Measurements from ENCODE around the gene PTPN2.
"Not testable (repeated sequence)": the region's sequence is repeated elsewhere in the genome, so short reads cannot be mapped to it uniquely, and the experiment has no call there.

The PTPN2 gene

DNA sequence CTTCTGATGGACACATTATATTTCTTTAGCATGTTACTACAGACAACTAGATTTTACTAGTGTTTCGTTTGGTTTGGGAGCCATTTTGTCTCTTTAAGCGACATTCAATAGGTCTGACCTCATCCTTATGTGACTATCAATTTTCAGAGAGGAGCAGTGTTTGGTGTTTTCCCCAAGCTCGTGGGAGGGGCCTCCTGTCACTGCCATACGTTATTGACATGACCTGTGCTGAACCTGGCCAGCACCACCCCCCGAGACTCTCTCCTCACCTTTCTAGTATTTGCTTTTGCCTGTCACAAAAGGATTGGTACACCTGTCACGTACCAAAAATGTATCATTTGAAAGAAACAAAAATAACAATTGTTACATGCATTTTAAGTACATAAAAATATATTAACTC is 111.9 kb downstream of the PTPN2 start:
- DNase-seq (ENCODE audit: low spot score): no peak

DNA sequence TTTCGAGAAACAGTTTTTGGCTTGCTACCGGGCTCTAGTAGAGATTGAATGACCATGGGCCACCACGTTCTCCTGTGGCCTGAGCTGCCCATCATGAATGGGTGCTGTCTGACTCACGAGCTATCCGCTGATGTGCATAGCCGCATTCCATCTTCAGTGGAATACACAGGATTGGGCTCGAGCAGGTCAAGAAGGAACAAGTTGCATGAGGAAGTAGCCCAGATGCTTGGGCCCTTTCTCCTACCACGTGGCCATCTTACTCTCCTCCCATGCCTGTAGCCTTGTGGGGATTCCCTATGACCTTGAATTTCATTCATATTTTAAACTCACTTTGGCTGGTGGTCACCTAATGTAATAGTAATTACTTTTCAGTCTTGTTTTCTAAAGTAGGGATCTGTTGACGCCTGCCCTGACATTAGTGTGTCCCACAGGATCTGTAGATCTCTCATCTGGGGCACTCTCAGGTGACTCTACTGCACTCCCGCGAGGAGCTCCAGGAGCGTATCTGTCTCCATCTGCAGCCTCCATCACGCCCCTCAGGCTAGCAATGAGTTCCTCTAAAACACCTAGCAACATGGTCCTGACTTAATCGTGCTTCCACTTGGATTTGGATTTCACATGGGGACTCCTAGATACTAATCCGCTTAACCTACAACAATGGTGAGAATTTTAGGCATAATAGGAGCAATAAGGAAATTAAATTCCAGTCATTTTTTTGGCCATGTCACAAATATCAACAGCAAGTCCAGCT is 113.4 kb downstream of the PTPN2 start:
- no peak for DNase-seq (ENCODE audit: low spot score)

GRCh38 chr18:12769644-12770440 is 114.2 kb downstream of the PTPN2 start:
- no peak for DNase-seq (ENCODE audit: low spot score)

DNA sequence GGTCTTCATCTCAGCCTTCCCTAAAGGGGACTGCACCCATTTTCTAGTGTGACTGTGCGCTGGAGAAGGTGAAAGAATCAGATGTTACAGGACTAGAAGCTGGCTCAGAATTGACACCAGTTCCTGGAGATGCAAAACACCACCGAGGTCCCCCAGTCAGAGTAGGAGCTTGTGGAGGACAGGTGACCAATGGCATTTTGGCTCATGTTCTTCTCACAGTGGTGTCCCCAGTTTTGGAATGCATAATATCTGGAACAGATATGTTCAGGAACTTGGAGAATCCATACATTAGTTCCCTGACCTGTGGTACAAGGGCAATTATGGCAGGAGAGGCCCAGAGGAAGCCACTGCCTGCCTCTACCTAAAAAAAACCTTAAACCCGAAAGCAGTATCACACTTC is 114.9 kb downstream of the PTPN2 start:
- DNase-seq (ENCODE audit: low spot score): no peak

GRCh38 chr18:12768625-12769024 is 115.4 kb downstream of the PTPN2 start:
- DNase-seq (ENCODE audit: low spot score): no peak

- no peak for DNase-seq (ENCODE audit: low spot score)
These were observed 116.4 kb downstream of the PTPN2 start for GRCh38 chr18:12767580-12768155.

- no peak for DNase-seq (ENCODE audit: low spot score)
These were observed 117.0 kb downstream of the PTPN2 start for GRCh38 chr18:12766986-12767433.

DNA sequence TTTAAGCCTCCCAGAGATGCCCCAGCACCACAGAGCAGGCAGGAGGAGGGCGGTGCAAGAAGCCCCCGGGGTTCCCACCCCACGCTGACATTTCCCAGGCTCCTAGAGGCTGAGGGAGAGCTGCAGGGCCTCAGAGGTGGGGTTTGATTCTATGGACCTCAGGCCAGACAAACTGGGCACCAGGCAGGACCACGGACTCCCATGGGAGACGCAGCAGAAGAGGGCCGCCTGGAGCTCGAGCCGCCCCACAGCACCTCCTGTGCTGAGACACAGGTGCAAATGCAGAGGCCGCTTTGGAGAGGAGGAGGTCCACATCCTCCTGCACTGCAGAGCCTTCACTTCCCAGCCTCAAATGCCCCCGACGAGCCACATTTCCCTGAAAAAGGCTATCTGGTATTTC is 118.5 kb downstream of the PTPN2 start:
- DNase-seq (ENCODE audit: low spot score): no peak

DNA sequence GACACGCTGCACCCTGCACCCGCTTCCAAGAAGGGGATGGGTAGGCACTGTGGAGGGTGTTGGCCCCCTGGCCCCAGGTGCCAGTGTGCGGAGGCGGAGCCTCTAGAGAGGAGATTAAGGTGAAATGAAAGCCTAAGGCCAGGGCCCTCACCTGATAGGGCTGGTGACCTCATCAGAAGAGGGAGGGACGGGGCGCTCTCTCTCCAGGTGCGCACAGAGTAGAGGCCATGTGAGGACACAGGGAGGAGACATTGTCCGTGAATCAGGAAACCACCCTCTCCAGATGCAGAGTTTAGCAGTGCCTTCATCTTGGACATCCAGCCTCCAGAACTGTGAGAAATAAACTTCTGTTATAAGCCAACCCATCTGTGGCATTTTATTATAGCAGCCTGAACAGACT is 118.9 kb downstream of the PTPN2 start:
- no peak for DNase-seq (ENCODE audit: low spot score)

DNA sequence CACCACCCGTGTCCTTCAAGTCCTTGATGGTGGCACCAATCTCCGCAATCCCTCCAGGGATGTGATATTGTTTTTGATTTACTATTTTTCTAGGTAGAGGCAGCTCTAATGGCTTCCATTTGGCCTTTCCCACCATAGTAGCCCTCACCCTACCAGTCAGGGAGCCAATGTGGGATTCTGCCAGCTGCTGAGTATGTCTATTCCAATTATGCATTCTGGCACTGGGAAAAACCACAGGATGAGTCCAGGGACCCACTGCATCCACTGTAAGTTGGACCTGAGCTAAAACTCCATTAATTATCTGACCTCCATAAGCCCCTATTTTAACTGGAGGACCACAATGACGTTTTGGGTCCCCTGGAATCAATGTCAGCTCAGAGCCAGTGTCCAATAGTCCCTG is 125.5 kb downstream of the PTPN2 start:
- not testable (repeated sequence) for DNase-seq (ENCODE audit: low spot score)

DNA sequence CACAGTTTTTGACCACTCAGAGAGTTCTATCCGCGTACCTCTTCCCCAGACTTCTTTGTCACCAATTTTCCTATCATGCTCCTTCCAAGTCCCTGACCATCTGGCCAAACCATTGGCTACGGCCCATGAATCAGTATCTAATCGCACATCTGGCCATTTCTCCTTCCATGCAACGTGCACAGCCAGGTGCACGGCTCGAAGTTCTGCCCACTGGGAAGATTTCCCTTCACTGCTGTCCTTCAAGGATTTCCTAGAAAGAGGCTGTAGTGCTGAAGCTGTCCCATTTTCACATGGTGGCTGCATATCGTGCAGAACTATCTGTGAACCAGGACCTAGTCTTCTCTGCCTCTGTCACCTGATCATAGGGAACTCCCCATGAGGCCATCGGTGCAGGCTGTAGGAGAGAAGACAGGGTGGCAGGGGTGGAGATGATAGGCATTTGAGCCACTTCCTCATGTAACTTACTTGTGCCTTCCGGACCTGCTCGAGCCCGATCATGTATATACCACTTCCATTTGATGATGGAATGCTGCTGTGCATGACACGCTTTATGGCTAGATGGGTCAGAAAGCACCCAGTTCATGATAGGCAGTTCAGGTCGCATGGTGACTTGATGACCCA is 127.3 kb downstream of the PTPN2 start:
- not testable (repeated sequence) for DNase-seq (ENCODE audit: low spot score)

- not testable (repeated sequence) for DNase-seq (ENCODE audit: low spot score)
These were observed 128.4 kb downstream of the PTPN2 start for GRCh38 chr18:12755606-12756005.

DNA sequence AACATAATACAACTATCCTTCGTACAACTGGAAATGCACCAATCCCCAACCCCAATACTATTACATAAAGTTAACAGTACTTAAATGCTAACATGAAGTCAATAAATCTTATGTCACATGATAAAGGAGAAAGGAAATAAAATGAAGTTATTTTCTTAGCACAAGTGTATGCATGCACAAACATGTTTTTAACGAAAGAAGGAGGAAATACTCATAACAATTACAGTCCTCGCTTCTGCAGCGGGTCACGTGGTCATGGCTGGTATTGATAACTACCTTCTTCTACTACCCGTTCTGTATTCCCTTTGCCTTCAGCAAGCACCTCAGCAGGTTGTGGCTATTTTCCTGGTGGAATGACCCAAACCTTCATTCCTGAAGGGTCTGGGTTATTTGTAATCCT is 129.5 kb downstream of the PTPN2 start:
- no peak for DNase-seq (ENCODE audit: low spot score)

DNA sequence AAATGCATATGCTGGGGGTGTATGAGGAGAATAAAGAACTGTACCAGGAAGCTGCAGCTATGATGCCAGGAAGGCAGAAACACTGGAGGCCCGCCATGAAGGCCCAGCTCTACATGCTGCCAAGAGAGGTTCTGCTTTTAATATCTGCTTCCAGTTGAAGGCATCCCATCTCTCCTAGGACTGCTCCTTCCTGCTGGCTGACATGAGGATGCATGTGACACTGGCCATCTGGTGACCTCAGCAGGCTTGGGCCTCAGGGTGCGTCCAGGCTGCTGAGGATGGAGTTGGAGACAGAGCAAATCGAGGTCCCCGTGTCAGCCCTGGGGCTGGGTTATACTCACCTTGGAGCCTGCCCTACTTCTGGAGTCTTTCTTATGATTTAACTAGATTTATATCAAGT is 132.1 kb downstream of the PTPN2 start:
- DNase-seq (ENCODE audit: low spot score): no peak

DNA sequence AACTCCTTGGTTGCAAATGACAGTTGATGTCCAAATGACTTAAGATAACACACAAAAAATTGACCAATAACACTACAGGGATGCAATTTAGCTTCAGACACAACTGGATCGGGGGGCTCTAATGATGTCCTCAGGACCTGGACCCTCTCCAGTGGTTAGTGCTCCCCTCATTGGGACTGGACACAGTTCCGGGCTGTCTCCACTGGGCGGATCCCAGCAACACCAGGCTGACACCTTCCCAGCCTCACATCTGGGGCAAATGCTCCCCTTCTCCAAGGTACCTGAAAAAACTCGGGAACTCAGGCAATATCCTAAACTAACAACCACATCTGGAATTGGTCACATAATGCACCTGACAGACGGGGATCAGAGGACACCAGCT is 132.5 kb downstream of the PTPN2 start:
- no peak for DNase-seq (ENCODE audit: low spot score)

DNA sequence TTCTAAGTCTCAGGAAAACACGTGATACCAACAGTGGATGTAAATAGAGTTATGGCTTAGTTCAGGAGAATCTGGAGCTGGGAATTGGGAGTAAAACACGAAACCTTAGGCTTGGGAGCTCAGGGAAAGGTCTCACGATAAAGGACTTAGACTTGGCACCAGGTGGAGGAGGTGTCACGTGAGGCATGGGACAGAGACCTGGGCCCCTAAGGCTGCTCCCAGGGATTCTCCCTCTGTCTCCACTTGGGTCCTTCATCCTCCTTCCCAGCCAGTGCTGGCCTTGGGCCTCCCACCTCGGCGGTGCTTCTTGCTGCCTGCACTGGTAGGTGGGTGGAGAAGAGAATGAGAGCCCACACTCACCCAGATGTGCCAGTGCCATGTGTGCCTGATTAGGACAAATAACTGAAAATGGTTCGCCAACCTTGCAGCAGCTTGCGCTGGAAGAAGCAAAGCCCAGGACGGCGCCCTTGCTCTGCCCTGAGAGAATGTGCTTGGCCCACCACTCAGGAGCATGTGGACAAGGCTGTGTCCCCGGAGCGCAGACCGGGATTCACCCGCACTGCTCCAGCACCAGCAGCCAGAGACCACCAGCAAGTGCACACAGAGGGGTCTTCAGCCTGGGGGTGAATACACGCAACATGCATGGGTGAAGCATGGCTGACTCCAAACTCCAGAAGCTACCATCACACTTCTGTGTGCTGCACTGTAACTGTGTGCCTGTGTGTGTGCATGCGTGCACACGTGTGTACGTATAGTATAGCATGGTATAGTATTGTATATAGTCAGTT is 133.1 kb downstream of the PTPN2 start:
- DNase-seq (ENCODE audit: low spot score): no peak

GRCh38 chr18:12750076-12750714 is 133.8 kb downstream of the PTPN2 start:
- no peak for DNase-seq (ENCODE audit: low spot score)

DNA sequence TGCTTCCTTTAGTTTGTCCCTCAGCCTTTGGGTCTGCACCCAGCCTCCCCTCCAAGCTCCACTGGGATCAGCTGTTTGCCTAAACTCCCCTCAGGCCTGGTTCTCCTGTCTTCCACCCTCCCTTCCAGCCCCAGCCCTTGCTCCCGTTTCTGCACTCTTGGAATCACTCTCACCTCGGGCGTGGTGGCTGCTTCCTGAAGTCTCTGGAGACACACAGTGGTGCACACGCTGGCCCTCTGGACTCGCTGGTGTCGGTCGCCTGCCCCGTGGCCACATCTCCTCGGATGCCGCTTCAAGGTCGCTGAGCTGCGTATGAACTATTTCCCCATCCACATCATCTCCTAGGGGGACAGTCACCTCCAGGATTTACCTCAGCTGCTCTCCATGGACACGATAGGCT is 134.9 kb downstream of the PTPN2 start:
- DNase-seq (ENCODE audit: low spot score): no peak

DNA sequence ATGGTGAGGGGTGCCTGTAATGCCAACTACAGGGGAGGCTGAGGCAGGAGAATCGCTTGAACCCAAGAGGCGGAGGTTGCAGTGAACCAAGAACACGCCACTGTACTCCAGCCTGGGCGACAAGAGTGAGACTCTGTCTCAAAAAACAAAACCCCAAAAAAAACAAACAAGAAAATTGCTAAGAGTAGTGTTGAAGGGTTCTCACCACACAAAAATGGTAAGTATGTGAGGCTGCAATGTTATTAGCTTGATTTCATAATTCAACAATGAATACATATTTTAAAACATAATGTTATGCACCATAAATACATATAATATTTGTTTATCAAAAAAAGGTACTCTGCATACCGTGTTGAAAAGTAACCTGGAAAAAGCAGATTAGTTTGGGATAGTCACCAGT is 135.4 kb downstream of the PTPN2 start:
- DNase-seq (ENCODE audit: low spot score): no peak

DNA sequence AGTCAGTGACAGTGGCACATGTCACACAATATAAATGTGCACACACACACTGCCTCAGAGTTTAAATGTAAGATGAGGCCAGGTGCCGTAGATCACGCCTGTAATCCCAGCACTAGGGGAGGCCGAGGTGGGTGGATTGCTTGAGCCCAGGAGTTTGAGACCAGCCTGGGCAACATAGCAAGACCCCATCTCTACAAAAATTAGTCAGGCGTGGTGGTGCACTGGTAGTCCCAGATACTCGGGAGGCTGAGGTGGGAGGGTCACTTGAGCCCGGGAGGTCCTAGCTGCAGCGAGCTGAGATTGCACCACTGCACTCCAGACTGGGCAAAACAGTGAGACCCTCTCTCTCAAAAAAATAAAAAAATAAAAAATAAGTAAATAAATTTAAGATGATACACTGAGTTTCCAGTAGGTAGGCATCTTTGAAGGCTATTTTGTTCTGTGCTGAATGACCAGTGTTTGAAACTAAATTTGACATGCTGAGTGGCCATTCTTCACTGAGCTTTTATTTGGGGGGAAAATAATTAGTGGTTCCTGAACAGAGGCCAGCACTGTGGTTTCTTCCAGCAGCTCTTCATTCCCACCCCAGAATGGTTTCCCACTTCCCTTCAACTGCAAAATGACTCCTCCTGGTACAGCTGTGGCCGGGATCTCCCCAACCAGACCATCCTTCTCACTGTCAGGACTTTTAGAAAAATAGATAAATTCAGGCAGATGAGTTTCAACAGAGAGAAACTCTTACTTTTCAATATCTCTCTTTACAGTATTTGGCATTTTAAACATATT is 136.3 kb downstream of the PTPN2 start:
- no peak for DNase-seq (ENCODE audit: low spot score)
